Spleen (tissue), 11 donors: ENCODE results near the gene BTBD3. TPM values are rescaled to one million over a fixed set of nuclear protein-coding genes. Genes with fewer than 3 reads are reported as not detected.

ENCODE experiments used
- DNase-seq: peaks from one replicate; pipeline ENCODE4 v3.0.0-alpha.2; 2020
- H3K27ac ChIP-seq, 8 donors: fragments of 200-600 bp; sonication (generic) in 7 of 8; 1 replicate in 4 of 8; 2 replicates in 4 of 8; pipeline versions ENCODE4 v1.5.0 to v1.8.0; 2016 to 2021; ENCODE audit warnings: inconsistent platforms in 4 of 8, mild to moderate bottlenecking in 4 of 8, moderate library complexity in 1 of 8
- H3K27me3 ChIP-seq, 7 donors: fragments of 200-600 bp; sonication (generic) in 6 of 7; replicated peaks in 1 of 7; 1 replicate in 4 of 7; 2 replicates in 3 of 7; pipeline versions ENCODE4 v1.5.0 to v1.8.0; 2016 to 2021; ENCODE audit warnings: inconsistent platforms in 3 of 7, mild to moderate bottlenecking in 1 of 7
- H3K36me3 ChIP-seq, 6 donors: fragments of 200-600 bp; sonication (generic) in 5 of 6; 1 replicate in 4 of 6; 2 replicates in 2 of 6; pipeline versions ENCODE4 v1.5.0 to v1.8.0; 2016 to 2021; ENCODE audit warnings: inconsistent platforms in 2 of 6
- H3K4me1 ChIP-seq, 6 donors: fragments of 200-600 bp; sonication (generic) in 5 of 6; 1 replicate in 3 of 6; 2 replicates in 3 of 6; pipeline versions ENCODE4 v1.5.0 to v1.8.0; 2016 to 2021; ENCODE audit warnings: inconsistent platforms in 3 of 6
- H3K4me3 ChIP-seq, 8 donors: fragments of 200-600 bp; sonication (generic) in 7 of 8; 1 replicate in 4 of 8; 2 replicates in 4 of 8; pipeline versions ENCODE4 v1.5.0 to v1.8.0; 2016 to 2021; ENCODE audit warnings: inconsistent platforms in 4 of 8, mild to moderate bottlenecking in 4 of 8, moderate library complexity in 2 of 8
- H3K9me3 ChIP-seq, 8 donors: fragments of 200-600 bp; sonication (generic) in 7 of 8; 1 replicate in 4 of 8; 2 replicates in 4 of 8; pipeline versions ENCODE4 v1.5.0 to v1.8.0; 2016 to 2021; ENCODE audit warnings: inconsistent platforms in 4 of 8
- POLR2A ChIP-seq, 3 donors: fragments of 450-650 bp; IDR thresholded peaks; one replicate each; pipeline ENCODE4 v1.5.1; 2017; ENCODE audit warnings: antibody characterized with exemption in 3 of 3, mild to moderate bottlenecking in 1 of 3
- POLR2AphosphoS5 ChIP-seq, 3 donors: sonication (generic); formaldehyde crosslinking; IDR thresholded peaks; one replicate each; pipeline ENCODE4 v1.5.1; 2017; ENCODE audit warnings: antibody characterized with exemption in 3 of 3
- WGBS, 5 donors: extraction: QIAGEN DNeasy Blood & Tissue Kit in 3 of 5; methylation state at CpG; one replicate each; pipeline versions ENCODE4 v1.1.5 to v1.1.7; 2013 to 2018; 5-methylcytosine and 5-hydroxymethylcytosine counted together
- intact Hi-C: fragments of 100-400 bp; cut with DNase I; formaldehyde crosslinking; loops from one replicate; pipeline ENCODE4 v1.15.0; 2023; ENCODE audit warnings: low total_unique reads
- polyA plus RNA-seq, 3 donors: library from polyadenylated mRNA; stranded (reverse); fragments of 200-250 nt; gene quantifications; one replicate each; pipeline ENCODE4 v1.2.1, GENCODE V29; 2013
- total RNA-seq, 7 donors: library from RNA; depleted of rRNA in 3 of 7; stranded (reverse); fragments of >200 nt in 3 of 7; fragmentation: NEBNext Ultra II Directional in 4 of 7; extraction: Animal tissue kit (Norgen Biotek cat#: 25700) in 4 of 7; gene quantifications; one replicate each; pipeline versions ENCODE4 v1.1.0 to v1.2.1, GENCODE V29; 2016 to 2021
- TF ChIP-seq, protein P1 (sequence below), 11 experiments: fragments of 200-600 bp in 7 of 11; fragments of 450-650 bp in 4 of 11; sonication (generic) in 4 of 11; IDR thresholded peaks in 8 of 11; conservative IDR thresholded peaks in 3 of 11; 1 replicate in 7 of 11; 2 replicates in 4 of 11; pipeline versions ENCODE4 v1.4.0 to v1.8.0; 2016 to 2021; ENCODE audit warnings: antibody characterized with exemption in 11 of 11, inconsistent platforms in 4 of 11, mild to moderate bottlenecking in 1 of 11
- donor health status: healthy with polysubstance abuse.
- donor health status: DM: no; HTN: no; CAD: no; lungs with moderate emphysema.
- donor health status: DM: no; HTN: no; CAD: no.
- donor health status: Bipolar disorder and iron deficiency.
- donor health status: healthy.
- donor health status: DM: no; HTN: no; CAD: no.
- donor health status: DM: yes; HTN: yes; CAD: no.

The BTBD3 gene
- total and polyA plus RNA-seq, 10 donors = 3.3 to 30.7 (median 18.3) TPM

DNA sequence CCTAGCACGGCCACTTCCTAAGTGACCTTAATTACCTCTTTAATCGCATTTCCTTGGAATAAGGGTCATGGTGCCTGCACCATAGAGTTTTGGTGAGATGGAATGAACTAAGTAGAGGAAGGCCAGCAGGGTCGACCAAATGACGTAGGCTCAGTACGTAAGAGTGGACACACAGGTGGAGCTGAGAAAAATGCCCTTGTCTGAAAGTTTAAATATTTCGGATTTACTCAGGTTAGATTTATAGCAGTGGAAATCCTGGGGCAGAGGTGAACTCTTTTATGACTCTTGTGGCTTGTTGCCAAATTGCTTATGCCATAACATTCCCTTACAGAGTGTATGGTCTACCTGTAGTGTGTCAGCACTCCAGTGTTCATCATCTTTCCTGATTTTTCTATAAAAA lies 23.6 kb upstream of the BTBD3 start:
- H3K4me1 ChIP-seq = peaks cover 10 to 38% (median 18%) of the 10 kb centered on the region in 6 donors
- 71 to 84% (median 72%) methylated on average over 6 of the region's 6 CpGs for WGBS, 5 donors
- no peak for TF ChIP-seq POLR2AphosphoS5 (IDR thresholded peaks at IDR 0.05)
- peak overlapping the region in 1 of 8 donors; percentile 9 for H3K27ac ChIP-seq
- no peaks in the 10 kb centered on the region for H3K9me3 ChIP-seq
- no peaks in the 10 kb centered on the region for H3K36me3 ChIP-seq
- intact Hi-C loops = no loop called here
- no peak for DNase-seq
- H3K27me3 ChIP-seq = peaks cover 0 to 20% (median 0%) of the 10 kb centered on the region in 7 donors
- peak overlapping the region in 1 of 8 donors; percentile 27 for H3K4me3 ChIP-seq

DNA sequence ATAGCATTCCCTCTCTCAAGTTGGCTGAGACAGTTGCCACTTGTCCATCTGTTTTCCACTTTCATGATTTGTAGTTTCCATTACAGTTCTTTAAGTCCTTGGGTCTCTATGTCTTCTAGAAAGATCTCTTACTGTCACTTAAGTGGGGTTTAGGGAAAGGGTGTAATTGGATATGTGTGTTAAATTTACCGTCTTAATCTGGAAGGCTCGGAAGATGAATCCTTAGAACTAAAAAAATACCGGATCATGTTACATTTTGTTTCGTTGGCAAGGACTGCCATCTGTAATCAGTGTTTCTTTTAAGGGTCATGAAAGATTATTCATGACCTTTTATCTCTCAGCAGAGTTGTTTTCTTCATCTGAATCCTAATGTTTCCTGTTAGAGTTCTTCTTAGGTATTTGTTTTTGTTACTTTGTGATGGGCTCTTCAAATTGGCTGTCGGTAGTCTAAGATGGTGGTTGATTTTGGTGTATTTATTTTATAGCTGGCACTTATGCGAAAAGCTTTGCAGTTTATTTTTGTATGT lies 21.8 kb upstream of the BTBD3 start:
- 73 to 83% (median 77%) methylated on average over 6 of the region's 6 CpGs for WGBS, 5 donors
- Histone ChIP-seq H3K4me1 (peaks cover 6 to 30% (median 13%) of the 10 kb centered on the region in 6 donors), H3K36me3 (no peaks in the 10 kb centered on the region), H3K9me3 (no peaks in the 10 kb centered on the region), H3K27me3 (peaks cover 0 to 7% (median 0%) of the 10 kb centered on the region in 7 donors), H3K4me3 (no peak overlapping the region), H3K27ac (no peak overlapping the region)
- intact Hi-C loops = no loop called here
- DNase-seq = no peak
- TF ChIP-seq POLR2A (IDR thresholded peaks at IDR 0.05) (no peak), POLR2AphosphoS5 (IDR thresholded peaks at IDR 0.05) (no peak)
- TF ChIP-seq, protein P1, sequence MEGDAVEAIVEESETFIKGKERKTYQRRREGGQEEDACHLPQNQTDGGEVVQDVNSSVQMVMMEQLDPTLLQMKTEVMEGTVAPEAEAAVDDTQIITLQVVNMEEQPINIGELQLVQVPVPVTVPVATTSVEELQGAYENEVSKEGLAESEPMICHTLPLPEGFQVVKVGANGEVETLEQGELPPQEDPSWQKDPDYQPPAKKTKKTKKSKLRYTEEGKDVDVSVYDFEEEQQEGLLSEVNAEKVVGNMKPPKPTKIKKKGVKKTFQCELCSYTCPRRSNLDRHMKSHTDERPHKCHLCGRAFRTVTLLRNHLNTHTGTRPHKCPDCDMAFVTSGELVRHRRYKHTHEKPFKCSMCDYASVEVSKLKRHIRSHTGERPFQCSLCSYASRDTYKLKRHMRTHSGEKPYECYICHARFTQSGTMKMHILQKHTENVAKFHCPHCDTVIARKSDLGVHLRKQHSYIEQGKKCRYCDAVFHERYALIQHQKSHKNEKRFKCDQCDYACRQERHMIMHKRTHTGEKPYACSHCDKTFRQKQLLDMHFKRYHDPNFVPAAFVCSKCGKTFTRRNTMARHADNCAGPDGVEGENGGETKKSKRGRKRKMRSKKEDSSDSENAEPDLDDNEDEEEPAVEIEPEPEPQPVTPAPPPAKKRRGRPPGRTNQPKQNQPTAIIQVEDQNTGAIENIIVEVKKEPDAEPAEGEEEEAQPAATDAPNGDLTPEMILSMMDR (IDR thresholded peaks at IDR 0.05 in 8 of 11, conservative IDR thresholded peaks at IDR 0.05 in 3 of 11) = no peak

DNA sequence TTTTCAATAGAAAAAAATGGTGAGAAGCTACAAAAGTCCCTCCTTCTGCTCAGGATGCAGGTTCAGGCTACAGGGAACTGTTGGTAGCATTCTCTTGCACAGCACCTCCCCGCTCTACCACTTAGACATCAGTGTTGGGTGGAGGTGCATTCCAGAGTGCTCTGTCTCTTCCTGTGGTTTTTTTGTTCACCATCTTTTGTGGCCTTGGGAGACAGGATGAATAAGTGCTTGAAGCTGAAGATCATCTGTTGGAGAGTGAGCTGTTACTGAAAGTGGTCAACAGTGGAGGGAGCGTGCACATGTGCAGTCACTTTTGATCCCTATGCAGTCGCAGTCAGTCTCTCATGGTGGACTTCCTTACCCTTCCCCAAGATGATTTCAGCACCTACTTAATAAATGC lies 16.6 kb upstream of the BTBD3 start:
- Histone ChIP-seq H3K4me1 (no peaks in the 10 kb centered on the region), H3K27me3 (no peaks in the 10 kb centered on the region), H3K27ac (no peak overlapping the region), H3K4me3 (no peak overlapping the region), H3K9me3 (peaks cover 0 to 4% (median 0%) of the 10 kb centered on the region in 8 donors), H3K36me3 (no peaks in the 10 kb centered on the region)
- intact Hi-C loops = no loop called here
- no peak for DNase-seq
- WGBS, 5 donors = 70 to 84% (median 74%) methylated on average over 3 of the region's 3 CpGs
- TF ChIP-seq, protein P1 (IDR thresholded peaks at IDR 0.05 in 8 of 11, conservative IDR thresholded peaks at IDR 0.05 in 3 of 11) = no peak
- TF ChIP-seq POLR2A (IDR thresholded peaks at IDR 0.05) (no peak), POLR2AphosphoS5 (IDR thresholded peaks at IDR 0.05) (no peak)

DNA sequence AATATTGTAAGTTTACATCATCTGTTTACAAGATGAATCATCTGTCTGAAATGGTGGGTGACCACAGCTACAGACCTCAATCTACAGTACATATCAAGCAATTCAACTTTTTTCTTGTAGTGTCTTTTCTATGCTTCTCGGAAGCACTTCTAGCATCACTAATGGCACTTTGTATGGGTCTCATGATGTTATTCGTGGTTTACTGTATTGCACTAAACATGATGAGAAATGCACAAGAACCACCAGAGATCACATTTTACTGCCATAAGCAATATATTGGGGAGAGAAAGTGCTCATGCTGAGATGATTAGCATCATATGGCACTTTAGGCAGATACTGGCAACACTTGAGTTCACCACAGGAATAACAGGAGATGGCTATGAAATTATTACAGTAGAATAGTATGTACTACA lies 15.4 kb upstream of the BTBD3 start:
- 86 to 96% (median 94%) methylated on average over 2 of the region's 2 CpGs for WGBS, 5 donors

More for the DNA sequence above, 15.4 kb upstream of the BTBD3 start:
- no peaks in the 10 kb centered on the region for H3K27me3 ChIP-seq
- H3K4me3 ChIP-seq = no peak overlapping the region
- no peak overlapping the region for H3K27ac ChIP-seq
- TF ChIP-seq, protein P1 (IDR thresholded peaks at IDR 0.05 in 8 of 11, conservative IDR thresholded peaks at IDR 0.05 in 3 of 11) = no peak
- TF ChIP-seq POLR2AphosphoS5 (IDR thresholded peaks at IDR 0.05) = no peak
- no peak for TF ChIP-seq POLR2A (IDR thresholded peaks at IDR 0.05)
- H3K9me3 ChIP-seq = peaks cover 0 to 4% (median 0%) of the 10 kb centered on the region in 8 donors
- DNase-seq = no peak
- intact Hi-C loops = no loop called here
- no peaks in the 10 kb centered on the region for H3K36me3 ChIP-seq
- no peaks in the 10 kb centered on the region for H3K4me1 ChIP-seq
